ENCODE measurements around the gene CNN2. TPM values are rescaled to one million over a fixed set of nuclear protein-coding genes. Genes with fewer than 3 reads are reported as not detected.

CNN2 gene
- total RNA-seq, 2 experiments from 2014 or later, result 307 to 318 TPM

- Mint-ChIP-seq H3K36me3 (ENCODE audit: low read depth) (peaks cover 60% of the 10 kb centered on the region), H3K4me1 (ENCODE audit: low read depth) (peaks cover 32% of the 10 kb centered on the region), H3K9me3 (no peaks in the 10 kb centered on the region), H3K27ac (peak overlapping the region; percentile 36), H3K4me3 (no peak overlapping the region), H3K27me3 (no peaks in the 10 kb centered on the region)
- peak overlapping the region in 1 of 2 donors; percentile 22 for H3K27ac ChIP-seq (ENCODE audit: low read depth in 1 of 2, low read length in 2 of 2)
- no peak overlapping the region for H3K4me3 ChIP-seq (ENCODE audit: low read length)
- ATAC-seq (ENCODE audit: poor library complexity) (peak; percentile 79), DNase-seq (peak in 8 of 14 experiments; percentile 41 to 79 (median 58))
- CTCF ChIA-PET, result interaction anchor here (0.9 to 1.2 kb wide), 2 partner anchors 10 to 56 kb away, joined by 3 read pairs; partner anchors contain the start of gene ARHGAP45
- peaks cover 41% of the 10 kb centered on the region for H3K36me3 ChIP-seq (ENCODE audit: insufficient read depth, low read length)
- peaks cover 30% of the 10 kb centered on the region for H3K4me1 ChIP-seq (ENCODE audit: insufficient read depth, low read length)
- POLR2A ChIA-PET, result interaction anchor here (0.7 to 6.1 kb wide), 9 partner anchors 10 to 212 kb away, joined by 3 to 53 read pairs (median 6); partner anchors contain the start of genes ABCA7, ARHGAP45, CIRBP and GPX4
- no peaks in the 10 kb centered on the region for H3K27me3 ChIP-seq (ENCODE audit: control insufficient read depth in 1 of 2, insufficient read depth in 2 of 2, low read length in 2 of 2)
- intact Hi-C loops (cut with DNase I, micrococcal nuclease), result no loop called here
- TF ChIP-seq CTCF (IDR thresholded peaks at IDR 0.05), result peak; percentile 46
- peaks cover 6 to 17% of the 10 kb centered on the region in 2 experiments for H3K9me3 ChIP-seq (ENCODE audit: control insufficient read depth in 1 of 2, insufficient read depth in 1 of 2, low read length in 2 of 2)
Measured at GRCh38 chr19:1057176-1057855, 30.9 kb downstream of the CNN2 start.

GRCh38 chr19:1058112-1058511, 31.7 kb downstream of the CNN2 start:
- ChIA-PET POLR2A (interaction anchor here (0.7 to 6.1 kb wide), 10 partner anchors 9 to 211 kb away, joined by 3 to 53 read pairs (median 6); partner anchors contain the start of genes ABCA7, ARHGAP45, CIRBP and GPX4), CTCF (interaction anchor here (0.9 kb wide), 1 partner anchor 9 kb away, joined by 3 read pairs; the partner anchor contains the start of gene ARHGAP45)
- peaks cover 6 to 17% of the 10 kb centered on the region in 2 experiments for H3K9me3 ChIP-seq (ENCODE audit: control insufficient read depth in 1 of 2, insufficient read depth in 1 of 2, low read length in 2 of 2)
- Mint-ChIP-seq H3K36me3 (ENCODE audit: low read depth) (peaks cover 57% of the 10 kb centered on the region), H3K9me3 (no peaks in the 10 kb centered on the region), H3K4me1 (ENCODE audit: low read depth) (peaks cover 29% of the 10 kb centered on the region), H3K27ac (peak overlapping the region; percentile 36), H3K27me3 (no peaks in the 10 kb centered on the region), H3K4me3 (no peak overlapping the region)
- H3K27ac ChIP-seq (ENCODE audit: low read depth in 1 of 2, low read length in 2 of 2), result peak overlapping the region in 1 of 2 donors; percentile 22
- no peak for ATAC-seq (ENCODE audit: poor library complexity)
- no peaks in the 10 kb centered on the region for H3K27me3 ChIP-seq (ENCODE audit: control insufficient read depth in 1 of 2, insufficient read depth in 2 of 2, low read length in 2 of 2)
- H3K36me3 ChIP-seq (ENCODE audit: insufficient read depth, low read length), result peaks cover 40% of the 10 kb centered on the region
- TF ChIP-seq CTCF (IDR thresholded peaks at IDR 0.05), result no peak
- intact Hi-C loops (cut with DNase I, micrococcal nuclease), result no loop called here
- DNase-seq, result peak in 1 of 14 experiments; percentile 55
- peaks cover 32% of the 10 kb centered on the region for H3K4me1 ChIP-seq (ENCODE audit: insufficient read depth, low read length)
- H3K4me3 ChIP-seq (ENCODE audit: low read length), result no peak overlapping the region

GRCh38 chr19:1060689-1061088, 34.3 kb downstream of the CNN2 start:
- ATAC-seq (ENCODE audit: poor library complexity), result no peak
- Mint-ChIP-seq H3K27ac (no peak overlapping the region), H3K27me3 (no peaks in the 10 kb centered on the region), H3K9me3 (no peaks in the 10 kb centered on the region), H3K4me1 (ENCODE audit: low read depth) (peaks cover 53% of the 10 kb centered on the region), H3K4me3 (no peak overlapping the region), H3K36me3 (ENCODE audit: low read depth) (peaks cover 43% of the 10 kb centered on the region)
- no peak overlapping the region for H3K4me3 ChIP-seq (ENCODE audit: low read length)
- H3K9me3 ChIP-seq (ENCODE audit: control insufficient read depth in 1 of 2, insufficient read depth in 1 of 2, low read length in 2 of 2), result peaks cover 6 to 17% of the 10 kb centered on the region in 2 experiments
- POLR2A ChIA-PET, result interaction anchor here (1.5 to 5.1 kb wide), 2 partner anchors 19 to 27 kb away, joined by 4 to 53 read pairs; no protein-coding TSS in a partner anchor
- H3K4me1 ChIP-seq (ENCODE audit: insufficient read depth, low read length), result peaks cover 58% of the 10 kb centered on the region
- no peak overlapping the region for H3K27ac ChIP-seq (ENCODE audit: low read depth in 1 of 2, low read length in 2 of 2)
- no peaks in the 10 kb centered on the region for H3K27me3 ChIP-seq (ENCODE audit: control insufficient read depth in 1 of 2, insufficient read depth in 2 of 2, low read length in 2 of 2)
- no peak for DNase-seq
- TF ChIP-seq CTCF (IDR thresholded peaks at IDR 0.05), result no peak
- intact Hi-C loops (cut with DNase I, micrococcal nuclease), result no loop called here
- CTCF ChIA-PET, result no interaction called here
- H3K36me3 ChIP-seq (ENCODE audit: insufficient read depth, low read length), result peaks cover 21% of the 10 kb centered on the region
